Suppressor macrophage treated with lipopolysaccharide for 1 hour (primary cell): Measurements from ENCODE around the gene GAGE10.
A peak's percentile ranks its signal among the peaks of the same experiment; 100 is the strongest.
"Not testable (repeated sequence)": the region's sequence is repeated elsewhere in the genome, so short reads cannot be mapped to it uniquely, and the experiment has no call there.

Experiments used
- DNase-seq, 3 donors: peaks; one replicate each; pipeline ENCODE4 v3.0.0-alpha.2; 2020 to 2022

The GAGE10 gene

GRCh38 chrX:49276671-49277534, 26.5 kb upstream of the GAGE10 start:
- no peak for DNase-seq

- DNase-seq: no peak
Observed at GRCh38 chrX:49277535-49277830, 26.0 kb upstream of the GAGE10 start.

DNA sequence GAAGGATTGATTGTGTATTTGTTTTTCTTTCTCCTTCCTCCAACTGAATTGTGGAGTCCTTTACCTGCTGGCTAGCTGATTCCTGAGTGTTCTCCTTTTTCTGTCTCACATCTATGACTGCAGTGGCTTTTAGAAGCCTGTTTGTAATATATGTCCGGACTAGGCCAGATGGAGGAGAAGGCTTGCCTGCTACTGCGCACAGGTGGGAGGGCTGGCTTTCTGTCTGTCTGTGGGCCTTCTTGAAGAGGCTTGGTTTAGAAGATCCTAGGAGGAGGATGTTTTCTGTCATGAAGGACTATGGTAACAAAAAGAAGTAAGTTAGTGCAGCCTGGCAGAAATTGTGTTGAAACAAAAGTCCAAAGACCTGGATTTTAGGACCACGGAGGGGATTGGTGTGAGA, 25.4 kb upstream of the GAGE10 start:
- DNase-seq: no peak

DNA sequence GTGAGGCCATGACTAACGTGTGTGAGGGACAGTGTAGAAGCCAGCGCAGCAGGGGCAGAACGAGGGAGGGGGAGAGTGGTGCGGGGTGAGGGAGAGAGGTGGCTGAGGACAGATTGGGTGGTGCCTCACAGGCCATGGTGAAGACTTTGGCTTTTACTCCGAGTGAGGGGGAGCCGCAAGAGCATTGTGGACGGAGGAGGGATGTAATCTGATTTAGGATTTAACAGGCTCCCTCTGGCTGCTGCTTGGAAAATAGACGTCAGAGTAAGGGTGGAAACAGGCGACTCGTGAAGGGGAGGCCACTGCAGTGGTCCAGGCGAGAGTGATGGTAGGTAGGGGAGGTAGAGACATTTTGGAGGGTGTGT, 20.8 kb upstream of the GAGE10 start:
- no peak for DNase-seq

DNA sequence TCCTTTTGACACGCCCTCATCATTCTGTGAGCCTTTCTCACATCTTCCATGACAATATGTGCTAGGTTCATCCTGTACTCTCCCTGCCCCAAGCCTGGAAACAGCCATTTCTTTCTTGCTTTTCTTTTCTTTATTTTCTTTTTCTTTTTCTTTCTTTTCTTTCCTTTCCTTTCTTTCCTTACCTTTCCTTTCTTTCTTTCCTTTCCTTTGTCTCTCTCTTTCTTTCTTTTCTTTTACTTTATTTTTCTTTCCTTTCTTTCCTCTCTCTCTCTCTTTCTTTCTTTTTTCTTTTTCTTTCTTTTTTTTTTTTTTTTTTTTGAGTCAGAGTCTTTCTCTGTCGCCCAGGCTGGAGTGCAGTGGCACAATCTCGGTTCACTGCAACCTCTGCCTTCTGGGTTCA, 19.2 kb upstream of the GAGE10 start:
- DNase-seq: no peak

DNA sequence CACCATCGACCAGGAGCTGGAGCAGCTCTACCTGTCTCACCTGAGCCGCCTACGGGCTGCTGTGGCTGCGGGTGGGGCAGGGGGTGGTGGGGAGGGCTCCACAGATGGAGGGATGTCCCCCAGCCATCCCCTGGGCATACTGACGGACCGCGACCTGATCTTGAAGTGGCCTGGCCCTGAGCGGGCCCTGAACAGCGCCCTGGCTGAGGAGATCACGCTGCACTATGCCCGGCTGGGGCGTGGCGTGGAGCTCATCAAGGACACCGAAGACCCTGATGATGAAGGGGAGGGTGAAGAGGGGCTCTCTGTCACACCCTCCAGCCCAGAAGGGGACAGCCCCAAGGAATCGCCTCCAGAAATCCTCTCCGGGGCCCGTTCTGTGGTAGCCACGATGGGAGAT, 17.3 kb upstream of the GAGE10 start:
- DNase-seq: no peak

- no peak for DNase-seq
Observed at GRCh38 chrX:49286581-49286980, 16.9 kb upstream of the GAGE10 start.

- DNase-seq: no peak
Observed at GRCh38 chrX:49287665-49288064, 15.8 kb upstream of the GAGE10 start.

DNA sequence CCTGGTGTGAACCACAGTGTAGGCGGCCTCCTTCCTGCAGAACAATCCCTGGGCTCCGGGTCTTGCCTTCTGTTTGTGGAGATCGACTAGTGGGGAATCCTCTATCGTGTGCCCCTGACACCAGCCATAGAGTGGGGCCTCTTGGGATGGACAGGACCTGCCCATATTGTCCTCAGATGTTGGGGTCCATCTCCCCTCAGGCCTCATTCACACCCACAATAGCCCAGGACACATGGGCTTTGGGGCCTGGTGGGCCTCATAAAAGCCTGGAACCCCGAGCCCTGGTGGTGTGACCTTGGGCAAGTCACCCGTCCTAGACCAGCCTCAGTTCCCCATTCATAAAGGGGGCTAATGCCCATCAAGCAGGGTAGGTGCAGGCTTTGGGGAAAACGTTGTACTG, 13.2 kb upstream of the GAGE10 start:
- no peak for DNase-seq

DNA sequence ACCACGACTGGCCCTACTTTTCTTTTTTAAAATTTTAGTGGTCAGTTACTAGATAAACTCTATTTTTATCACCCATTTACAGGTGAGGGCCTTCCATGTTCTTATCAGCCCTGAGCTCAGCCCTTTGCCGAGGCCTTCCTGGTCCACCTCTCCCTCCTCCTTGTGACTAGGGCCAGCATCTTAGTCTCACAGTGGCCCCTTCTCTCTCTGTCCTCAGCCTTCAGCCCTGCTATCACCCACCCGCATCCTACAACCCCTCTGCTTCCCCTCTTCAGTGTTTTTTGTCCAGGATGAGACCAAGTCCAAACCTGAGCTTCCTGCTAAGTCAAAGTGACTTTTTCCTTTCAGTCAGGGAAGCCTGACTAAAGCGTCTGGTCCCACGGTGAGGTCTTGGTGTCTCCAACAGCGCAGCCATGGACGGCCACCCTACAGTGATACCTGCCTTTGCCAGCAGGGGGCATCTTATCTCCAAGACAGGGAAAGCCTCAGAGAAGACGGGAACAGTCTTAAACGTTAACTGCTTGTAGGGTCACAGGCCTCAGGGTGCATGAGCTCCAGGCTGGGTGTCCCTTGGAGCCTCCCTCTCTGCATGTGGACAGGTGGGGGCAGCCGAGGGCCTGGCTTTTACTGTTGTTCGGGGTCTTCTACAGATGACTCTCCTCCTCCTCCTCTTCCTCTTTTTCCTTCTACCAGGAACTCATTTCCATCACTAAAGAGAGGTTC, 11.7 kb upstream of the GAGE10 start:
- DNase-seq: peak; percentile 60 to 70 (median 65)

GRCh38 chrX:49292400-49293362, 10.8 kb upstream of the GAGE10 start:
- DNase-seq: no peak

- not testable (repeated sequence) for DNase-seq
Observed at GRCh38 chrX:49299293-49299692, 4.2 kb upstream of the GAGE10 start.

DNA sequence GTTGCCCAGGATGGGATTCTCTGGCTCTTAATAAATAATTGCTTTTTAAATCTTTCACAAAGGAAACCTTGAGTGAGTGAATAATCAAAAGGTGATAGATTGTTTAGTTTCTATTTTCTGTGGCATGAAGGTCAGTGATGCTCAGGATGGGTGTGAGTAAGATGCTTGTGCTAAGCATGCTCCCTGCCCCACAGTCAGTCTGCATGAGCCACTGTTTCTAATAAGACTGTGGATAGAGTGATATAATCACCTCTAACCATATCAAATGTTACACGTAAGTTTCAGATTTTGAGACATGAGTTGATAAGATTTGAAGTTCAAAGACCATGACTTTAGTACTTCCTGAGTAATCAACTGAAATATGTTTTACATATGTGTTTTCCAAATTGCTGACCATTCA, 2.7 kb upstream of the GAGE10 start:
- DNase-seq: no peak

- not testable (repeated sequence) for DNase-seq
Observed at GRCh38 chrX:49307775-49308174, 4.3 kb downstream of the GAGE10 start.

DNA sequence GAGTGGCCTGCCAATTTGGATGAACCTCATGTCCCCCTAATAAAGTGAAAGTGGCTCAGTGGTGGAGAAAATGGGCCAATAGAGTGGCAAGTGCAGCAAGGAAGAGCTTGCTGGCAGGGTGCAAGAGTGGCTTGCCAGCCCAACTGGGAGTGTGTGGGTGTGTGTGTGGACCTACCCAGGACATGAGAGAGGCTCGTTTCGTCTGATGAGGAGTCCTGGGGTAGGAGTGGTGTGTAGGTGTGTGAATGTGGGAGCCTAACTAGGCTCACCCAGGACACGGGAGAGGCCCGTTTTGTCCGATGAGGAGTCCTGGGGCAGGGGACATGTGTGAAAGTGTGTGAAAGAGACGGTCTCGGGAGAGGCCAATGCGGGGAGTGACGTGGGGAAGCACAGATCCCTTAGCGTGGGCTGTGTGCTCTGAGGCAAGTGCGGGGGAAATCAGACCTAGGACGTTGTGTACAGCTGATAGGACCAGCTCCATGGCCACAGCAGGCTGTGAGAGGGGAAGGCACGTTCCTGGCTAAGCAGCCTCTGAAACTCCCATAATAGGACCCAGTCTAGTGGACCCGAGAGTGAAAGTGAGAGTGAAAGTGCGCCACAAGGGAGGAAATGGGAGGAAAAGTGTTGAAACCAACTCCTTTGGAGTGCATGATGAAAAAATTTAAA, 5.3 kb downstream of the GAGE10 start:
- peak; percentile 53 to 65 (median 56) for DNase-seq

DNA sequence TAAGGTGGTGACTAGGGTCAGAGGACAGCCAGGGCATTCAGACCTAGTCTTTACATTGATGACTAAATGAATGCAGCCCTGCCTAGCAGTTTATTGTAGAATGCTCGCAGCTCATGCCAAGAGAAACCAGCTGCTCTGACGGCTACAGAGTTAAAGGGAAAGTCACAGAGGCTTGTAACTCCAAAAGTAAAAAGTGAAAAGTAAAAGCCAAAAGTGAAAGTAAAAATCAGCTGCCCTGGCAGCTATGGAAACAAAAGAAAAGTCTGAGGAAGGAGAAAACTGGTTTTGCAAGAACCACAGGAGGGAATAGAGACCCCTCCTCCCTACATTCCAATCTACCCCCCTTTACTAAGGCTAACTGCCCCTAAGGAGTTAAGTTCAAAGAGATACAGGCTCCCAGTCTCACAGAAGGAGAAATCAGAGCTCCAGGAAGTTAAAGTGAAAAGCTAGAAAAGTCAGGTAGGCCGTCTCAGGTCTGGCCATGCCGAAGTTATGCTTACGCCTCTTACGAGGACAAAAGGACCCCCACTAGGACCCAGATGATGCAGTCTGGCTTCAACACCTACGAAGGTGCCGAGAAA, 6.0 kb downstream of the GAGE10 start:
- DNase-seq: peak in 2 of 3 donors; percentile 16 to 36

DNA sequence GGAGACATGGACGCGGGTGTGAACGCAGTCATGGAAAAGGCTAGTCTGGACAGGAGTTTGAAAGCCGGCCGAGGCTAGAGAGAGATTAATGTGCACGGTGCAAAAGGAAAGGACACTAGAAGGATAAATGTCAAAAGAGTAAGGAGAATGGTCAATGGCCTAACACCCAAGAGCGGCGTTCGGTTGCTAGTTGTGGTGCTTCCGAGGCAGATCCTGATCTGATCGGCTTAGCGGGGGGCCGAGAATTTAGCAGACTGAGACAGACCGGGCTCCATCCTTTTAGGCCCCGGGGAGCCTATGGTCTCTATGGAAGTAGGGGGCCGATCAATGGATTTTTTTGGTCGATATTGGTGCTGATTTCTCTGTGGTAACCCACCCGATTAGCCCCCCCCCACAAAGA, 6.9 kb downstream of the GAGE10 start:
- no peak for DNase-seq

DNA sequence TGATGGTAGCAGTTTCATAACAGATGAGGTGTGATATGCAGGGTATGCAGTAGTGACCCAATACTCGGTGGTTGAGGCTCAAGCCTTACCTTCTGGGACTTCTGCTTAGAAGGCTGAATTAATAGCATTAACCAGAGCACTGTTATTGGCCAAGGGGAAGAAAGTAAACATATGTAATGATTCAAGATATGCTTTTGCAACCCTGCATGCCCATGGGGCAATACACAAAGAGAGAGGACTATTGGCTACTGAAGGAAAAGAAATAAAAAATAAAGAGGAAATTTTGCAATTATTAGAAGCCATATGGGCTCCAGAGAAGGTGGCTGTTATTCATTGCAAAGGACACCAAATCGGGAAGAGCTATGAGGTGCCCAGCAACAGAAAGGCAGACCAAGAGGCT, 8.7 kb downstream of the GAGE10 start:
- peak; percentile 20 to 35 (median 25) for DNase-seq

- no peak for DNase-seq
Observed at GRCh38 chrX:49316085-49316484, 12.6 kb downstream of the GAGE10 start.

DNA sequence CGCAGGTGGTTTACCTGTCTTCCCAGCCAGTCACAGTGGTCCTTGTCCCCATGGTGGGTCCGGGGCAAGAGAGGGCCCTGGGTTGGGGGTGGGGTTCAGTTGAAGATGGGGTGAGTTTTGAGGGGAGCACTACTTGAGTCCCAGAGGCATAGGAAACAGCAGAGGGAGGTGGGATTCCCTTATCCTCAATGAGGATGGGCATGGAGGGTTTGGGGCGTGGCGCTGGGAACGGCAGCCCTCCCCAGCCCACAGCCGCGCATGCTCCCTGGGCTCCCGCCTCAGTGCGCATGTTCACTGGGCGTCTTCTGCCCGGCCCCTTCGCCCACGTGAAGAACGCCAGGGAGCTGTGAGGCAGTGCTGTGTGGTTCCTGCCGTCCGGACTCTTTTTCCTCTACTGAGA, 18.3 kb downstream of the GAGE10 start, which contains the start of gene GAGE12J:
Gene GAGE12J, plus strand, starts transcription at position 301 of the 400 bp plus-strand sequence. CDS start 1,157 bp downstream, outside the sequence.
- DNase-seq: not testable (repeated sequence)

GRCh38 chrX:49322266-49322665, 18.8 kb downstream of the GAGE10 start:
- DNase-seq: not testable (repeated sequence)

- DNase-seq: not testable (repeated sequence)
Observed at GRCh38 chrX:49323735-49324134, 20.3 kb downstream of the GAGE10 start.
